ENCODE data around the gene BLVRB.
"Not testable (repeated sequence)": the region's sequence is repeated elsewhere in the genome, so short reads cannot be mapped to it uniquely, and the experiment has no call there.

DNA sequence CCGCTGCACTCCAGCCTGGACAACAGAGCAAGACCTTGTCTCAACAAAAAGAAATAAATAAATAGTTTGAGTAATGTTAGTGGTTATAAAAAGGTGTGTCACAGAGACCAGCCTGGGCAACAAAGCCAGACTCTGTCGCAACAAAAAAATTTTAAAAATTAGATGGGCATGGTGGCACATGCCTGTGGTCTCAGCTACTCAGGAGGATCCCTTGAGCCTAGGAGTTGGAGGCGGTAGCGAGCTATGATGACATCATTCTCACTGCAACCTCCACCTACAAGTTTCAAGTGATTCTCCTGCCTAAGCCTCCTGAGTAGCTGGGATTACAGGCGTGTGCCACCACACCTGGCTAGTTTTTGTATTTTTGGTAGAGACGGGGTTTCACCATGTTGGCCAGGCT, 11.6 kb downstream of the BLVRB start:
- not testable (repeated sequence) for TF ChIP-seq EZH2 (optimal IDR thresholded peaks at IDR 0.05; ENCODE audit: low read depth, low read length); EZH2phosphoT487 (IDR thresholded peaks at IDR 0.05; ENCODE audit: low read length)
- TF ChIP-seq, protein P1, sequence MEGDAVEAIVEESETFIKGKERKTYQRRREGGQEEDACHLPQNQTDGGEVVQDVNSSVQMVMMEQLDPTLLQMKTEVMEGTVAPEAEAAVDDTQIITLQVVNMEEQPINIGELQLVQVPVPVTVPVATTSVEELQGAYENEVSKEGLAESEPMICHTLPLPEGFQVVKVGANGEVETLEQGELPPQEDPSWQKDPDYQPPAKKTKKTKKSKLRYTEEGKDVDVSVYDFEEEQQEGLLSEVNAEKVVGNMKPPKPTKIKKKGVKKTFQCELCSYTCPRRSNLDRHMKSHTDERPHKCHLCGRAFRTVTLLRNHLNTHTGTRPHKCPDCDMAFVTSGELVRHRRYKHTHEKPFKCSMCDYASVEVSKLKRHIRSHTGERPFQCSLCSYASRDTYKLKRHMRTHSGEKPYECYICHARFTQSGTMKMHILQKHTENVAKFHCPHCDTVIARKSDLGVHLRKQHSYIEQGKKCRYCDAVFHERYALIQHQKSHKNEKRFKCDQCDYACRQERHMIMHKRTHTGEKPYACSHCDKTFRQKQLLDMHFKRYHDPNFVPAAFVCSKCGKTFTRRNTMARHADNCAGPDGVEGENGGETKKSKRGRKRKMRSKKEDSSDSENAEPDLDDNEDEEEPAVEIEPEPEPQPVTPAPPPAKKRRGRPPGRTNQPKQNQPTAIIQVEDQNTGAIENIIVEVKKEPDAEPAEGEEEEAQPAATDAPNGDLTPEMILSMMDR (IDR thresholded peaks at IDR 0.05; ENCODE audit: low read length), result not testable (repeated sequence)
